Aorta (tissue), 5 donors: ENCODE data around the gene SH3TC1. TPM values are rescaled to one million over a fixed set of nuclear protein-coding genes. Genes with fewer than 3 reads are reported as not detected.
A peak's percentile ranks its signal among the peaks of the same experiment; 100 is the strongest.

ENCODE experiments used
- ATAC-seq: fragments of 200-7000 bp; cut with Tn5 transposase; one replicate; pipeline ENCODE4 v1.9.1; 2022; ENCODE audit warnings: moderate library complexity; ENCODE audit not compliant: low FRiP score
- DNase-seq, 2 donors: peaks; one replicate each; pipeline ENCODE4 v3.0.0-alpha.2; 2020
- H3K27ac ChIP-seq, 2 donors: one replicate each; pipeline ENCODE4 v1.5.1; 2013; ENCODE audit warnings: low read length in 2 of 2, mild to moderate bottlenecking in 2 of 2, moderate library complexity in 2 of 2, control low read depth in 1 of 2, inconsistent platforms in 1 of 2, low read depth in 1 of 2
- H3K27me3 ChIP-seq, 2 donors: one replicate each; pipeline ENCODE4 v1.6.1; 2013; ENCODE audit warnings: control low read depth in 1 of 2, low read length in 1 of 2, mild to moderate bottlenecking in 1 of 2, moderate library complexity in 1 of 2; ENCODE audit not compliant: insufficient read depth in 2 of 2, control insufficient read depth in 1 of 2
- H3K36me3 ChIP-seq, 2 donors: one replicate each; pipeline ENCODE4 v1.6.1; 2013; ENCODE audit warnings: control low read depth in 1 of 2, low read length in 1 of 2, mild to moderate bottlenecking in 1 of 2; ENCODE audit not compliant: insufficient read depth in 2 of 2, control insufficient read depth in 1 of 2
- H3K4me1 ChIP-seq, 2 donors: one replicate each; pipeline ENCODE4 v1.6.1; 2013; ENCODE audit warnings: low read length in 2 of 2, control low read depth in 1 of 2, mild to moderate bottlenecking in 1 of 2, moderate library complexity in 1 of 2; ENCODE audit not compliant: insufficient read depth in 2 of 2, control insufficient read depth in 1 of 2
- H3K4me3 ChIP-seq, 2 donors: one replicate each; pipeline ENCODE4 v1.5.1; 2013; ENCODE audit warnings: low read length in 2 of 2, control low read depth in 1 of 2, mild to moderate bottlenecking in 1 of 2
- H3K9me3 ChIP-seq: one replicate; pipeline ENCODE4 v1.6.1; 2013; ENCODE audit warnings: mild to moderate bottlenecking, low read length; ENCODE audit not compliant: control insufficient read depth
- WGBS, 2 donors: extraction: QIAGEN DNeasy Blood & Tissue Kit; methylation state at CpG; one replicate each; pipeline ENCODE4 v1.1.7; 2013; 5-methylcytosine and 5-hydroxymethylcytosine counted together
- intact Hi-C, 2 donors: fragments of 100-400 bp; cut with DNase I; formaldehyde crosslinking; loops; one replicate each; pipeline versions ENCODE4 v1.14.2 to v1.15.0; 2022
- polyA plus RNA-seq, 2 donors: library from polyadenylated mRNA; stranded (reverse); fragments of 200-250 nt; gene quantifications; one replicate each; pipeline ENCODE4 v1.2.3, GENCODE V29; 2013
- total RNA-seq, 2 donors: library from RNA; stranded (reverse); fragmentation: NEBNext Ultra II Directional; extraction: Animal tissue kit (Norgen Biotek cat#: 25700); gene quantifications; one replicate each; pipeline ENCODE4 v1.2.1, GENCODE V29; 2021
- donor health status: healthy with polysubstance abuse.
- donor health status: Bipolar disorder and iron deficiency.
- donor health status: DM: no; HTN: no; CAD: no.
- donor health status: DM: no; HTN: no; CAD: no.
- donor health status: DM: yes; HTN: yes; CAD: no.

SH3TC1 gene
- total and polyA plus RNA-seq, 4 donors = 3.4 to 58.9 (median 21.7) TPM

DNA sequence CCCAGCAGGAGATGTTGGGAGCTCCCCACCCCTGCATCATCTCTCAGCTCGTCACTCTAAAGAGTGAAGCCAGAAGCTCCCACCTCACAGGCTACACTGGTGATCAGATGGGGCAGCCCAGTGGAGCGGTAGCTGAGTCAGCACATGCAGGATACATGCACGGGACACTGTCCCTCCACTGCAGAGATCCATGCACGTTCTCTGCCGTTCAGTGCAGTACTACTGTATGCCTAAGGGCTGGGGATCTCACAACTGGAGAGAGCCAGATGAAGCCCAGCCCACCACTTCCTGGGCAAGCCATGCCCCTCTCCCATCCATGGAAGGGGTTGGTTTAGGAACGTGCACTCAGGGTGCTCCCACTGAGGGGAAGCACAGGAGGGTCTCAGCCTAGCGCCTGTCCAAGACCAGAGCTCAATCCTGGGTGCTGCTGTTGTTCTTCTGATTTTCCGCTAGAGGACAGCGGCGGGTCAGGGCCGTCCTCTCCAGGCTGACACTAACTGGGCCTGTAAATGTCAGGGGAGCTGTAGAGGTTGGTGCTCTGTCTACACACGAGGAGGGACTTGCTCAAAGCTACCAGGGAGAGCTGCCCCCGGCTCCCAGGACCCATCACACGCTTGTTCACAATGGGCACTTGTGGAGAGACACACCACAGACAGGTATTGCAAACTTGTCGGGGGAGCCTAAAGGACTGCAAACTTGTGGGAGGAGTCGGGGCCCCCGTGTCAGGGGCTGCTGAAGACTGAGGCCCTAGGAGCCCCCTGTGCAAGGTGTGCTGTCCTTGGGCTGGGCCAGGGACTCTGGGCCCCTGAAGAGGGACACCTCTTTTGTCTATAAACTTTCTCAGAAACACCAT, 22.3 kb upstream of the SH3TC1 start:
- DNase-seq (peak in 1 of 2 donors; percentile 71), ATAC-seq (peak; percentile 74)
- 34 to 36% methylated on average over 17 of the region's 17 CpGs for WGBS, 2 donors
- H3K9me3 ChIP-seq = no peaks in the 10 kb centered on the region
- H3K27ac ChIP-seq = no peak overlapping the region
- H3K4me3 ChIP-seq = no peak overlapping the region
- no peaks in the 10 kb centered on the region for H3K36me3 ChIP-seq
- intact Hi-C loops = loop anchor here in 1 of 2 donors (5.0 kb wide), 2 partner anchors 61 to 226 kb away; no protein-coding TSS in a partner anchor
- H3K27me3 ChIP-seq = no peaks in the 10 kb centered on the region
- no peaks in the 10 kb centered on the region for H3K4me1 ChIP-seq

GRCh38 chr4:8177552-8177951, 21.5 kb upstream of the SH3TC1 start:
- WGBS, 2 donors = 52 to 58% methylated on average over 6 of the region's 6 CpGs
- H3K36me3 ChIP-seq = no peaks in the 10 kb centered on the region
- DNase-seq = no peak
- intact Hi-C loops = loop anchor here in 1 of 2 donors (5.0 kb wide), 2 partner anchors 60 to 225 kb away; no protein-coding TSS in a partner anchor
- no peak for ATAC-seq
- no peaks in the 10 kb centered on the region for H3K9me3 ChIP-seq
- no peak overlapping the region for H3K4me3 ChIP-seq
- no peaks in the 10 kb centered on the region for H3K27me3 ChIP-seq
- H3K4me1 ChIP-seq = no peaks in the 10 kb centered on the region
- no peak overlapping the region for H3K27ac ChIP-seq

DNA sequence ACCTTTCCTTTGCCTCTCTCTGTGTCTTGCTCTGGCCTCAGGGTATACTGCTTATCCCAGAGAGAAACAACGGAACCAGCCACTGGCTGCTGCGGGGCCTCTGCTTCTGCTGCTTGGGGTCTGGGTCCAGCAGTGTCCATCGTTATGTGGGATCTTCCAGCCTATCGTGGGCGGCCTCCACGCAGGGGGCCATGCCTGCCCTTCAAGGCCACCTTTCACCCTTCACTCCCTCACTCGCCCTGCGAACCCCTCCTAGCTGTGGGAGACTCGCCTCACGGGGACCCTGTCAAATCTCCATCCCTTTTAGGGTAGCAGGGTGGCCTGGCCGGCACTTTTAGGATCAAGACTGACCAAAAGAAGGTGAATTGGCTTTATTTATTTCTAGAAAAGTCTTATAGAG, 21.1 kb upstream of the SH3TC1 start:
- intact Hi-C loops = loop anchor here in 1 of 2 donors (5.0 kb wide), 2 partner anchors 59 to 224 kb away; no protein-coding TSS in a partner anchor
- no peak for DNase-seq
- WGBS, 2 donors = 93 to 95% methylated on average over 11 of the region's 11 CpGs

DNA sequence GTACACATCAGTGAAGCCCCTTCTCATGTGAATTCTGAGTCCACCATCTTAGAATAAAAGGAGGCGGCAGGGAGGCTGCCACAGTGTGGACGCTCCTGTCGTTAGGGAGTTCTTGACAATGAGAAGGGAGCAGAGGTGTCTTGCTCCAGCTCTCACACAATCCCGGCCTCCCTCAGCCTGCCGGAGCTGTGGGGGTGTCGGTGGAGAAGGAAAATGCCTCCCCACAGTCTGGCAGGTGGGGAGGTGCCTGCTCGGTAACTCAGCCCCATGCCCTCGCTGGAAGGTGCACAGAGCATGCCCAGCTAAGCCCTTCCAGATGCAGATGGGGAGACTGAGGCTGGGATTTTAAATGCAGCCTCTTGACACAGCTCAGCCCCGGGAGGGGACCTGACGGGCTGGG, 20.0 kb upstream of the SH3TC1 start:
- intact Hi-C loops = loop anchor here in 1 of 2 donors (5.0 kb wide), 2 partner anchors 58 to 223 kb away; no protein-coding TSS in a partner anchor

More for the DNA sequence above, 21.1 kb upstream of the SH3TC1 start:
- Histone ChIP-seq H3K27ac (no peak overlapping the region), H3K4me1 (no peaks in the 10 kb centered on the region), H3K36me3 (no peaks in the 10 kb centered on the region), H3K27me3 (no peaks in the 10 kb centered on the region), H3K9me3 (no peaks in the 10 kb centered on the region), H3K4me3 (no peak overlapping the region)
- no peak for ATAC-seq

GRCh38 chr4:8179771-8180170, 19.3 kb upstream of the SH3TC1 start:
- no peaks in the 10 kb centered on the region for H3K9me3 ChIP-seq
- no peaks in the 10 kb centered on the region for H3K4me1 ChIP-seq
- no peaks in the 10 kb centered on the region for H3K36me3 ChIP-seq
- WGBS, 2 donors = 88 to 89% methylated on average over 9 of the region's 9 CpGs
- no peak for DNase-seq
- no peaks in the 10 kb centered on the region for H3K27me3 ChIP-seq
- intact Hi-C loops = loop anchor here in 1 of 2 donors (5.0 kb wide), 2 partner anchors 58 to 223 kb away; no protein-coding TSS in a partner anchor
- H3K4me3 ChIP-seq = no peak overlapping the region
- no peak overlapping the region for H3K27ac ChIP-seq
- no peak for ATAC-seq

More for the DNA sequence above, 20.0 kb upstream of the SH3TC1 start:
- DNase-seq = no peak
- Histone ChIP-seq H3K27ac (no peak overlapping the region), H3K4me3 (no peak overlapping the region), H3K36me3 (no peaks in the 10 kb centered on the region), H3K9me3 (no peaks in the 10 kb centered on the region), H3K4me1 (no peaks in the 10 kb centered on the region), H3K27me3 (no peaks in the 10 kb centered on the region)
- no peak for ATAC-seq
- WGBS, 2 donors = 87% methylated on average over 10 of the region's 10 CpGs

GRCh38 chr4:8180310-8181093, 18.6 kb upstream of the SH3TC1 start:
- no peak for ATAC-seq
- intact Hi-C loops = no loop called here
- no peaks in the 10 kb centered on the region for H3K27me3 ChIP-seq

GRCh38 chr4:8181119-8181518, 18.0 kb upstream of the SH3TC1 start:
- H3K27ac ChIP-seq = no peak overlapping the region
- 94 to 95% methylated on average over 6 of the region's 6 CpGs for WGBS, 2 donors
- no peaks in the 10 kb centered on the region for H3K36me3 ChIP-seq
- ATAC-seq = no peak
- no peaks in the 10 kb centered on the region for H3K27me3 ChIP-seq
- intact Hi-C loops = no loop called here
- no peaks in the 10 kb centered on the region for H3K4me1 ChIP-seq
- no peak overlapping the region for H3K4me3 ChIP-seq
- no peak for DNase-seq
- H3K9me3 ChIP-seq = no peaks in the 10 kb centered on the region

More at GRCh38 chr4:8180310-8181093, 18.6 kb upstream of the SH3TC1 start:
- DNase-seq = no peak
- Histone ChIP-seq H3K36me3 (no peaks in the 10 kb centered on the region), H3K9me3 (no peaks in the 10 kb centered on the region), H3K27ac (no peak overlapping the region), H3K4me1 (no peaks in the 10 kb centered on the region), H3K4me3 (no peak overlapping the region)
- 83 to 84% methylated on average over 8 of the region's 8 CpGs for WGBS, 2 donors

DNA sequence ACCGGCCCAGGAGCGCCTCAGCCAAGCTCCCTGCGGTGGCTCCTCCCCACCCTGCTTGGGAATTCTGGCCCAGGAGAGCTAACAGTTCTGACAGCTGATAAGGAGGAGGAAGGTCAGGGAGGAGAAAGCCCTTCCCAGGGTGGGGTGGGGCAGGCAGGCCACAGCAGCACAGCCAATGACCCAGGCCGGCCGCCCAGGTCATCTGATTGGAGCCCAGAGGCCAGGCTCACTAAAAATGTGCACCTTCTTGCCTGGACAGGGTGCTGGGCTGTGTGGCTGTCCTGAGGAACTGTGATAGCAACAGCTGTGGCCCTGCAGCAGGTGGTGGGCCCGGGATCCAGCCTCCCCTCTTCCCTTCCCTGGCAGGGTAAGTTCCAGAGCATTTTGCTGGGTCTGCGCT, 17.2 kb upstream of the SH3TC1 start:
- no peak for ATAC-seq
- Histone ChIP-seq H3K36me3 (no peaks in the 10 kb centered on the region), H3K4me3 (no peak overlapping the region)

More for the DNA sequence above, 17.2 kb upstream of the SH3TC1 start:
- Histone ChIP-seq H3K27ac (no peak overlapping the region), H3K4me1 (no peaks in the 10 kb centered on the region), H3K9me3 (no peaks in the 10 kb centered on the region), H3K27me3 (no peaks in the 10 kb centered on the region)
- DNase-seq = peak in 1 of 2 donors; percentile 74
- WGBS, 2 donors = 83 to 87% methylated on average over 7 of the region's 7 CpGs
- intact Hi-C loops = no loop called here
